ENCODE data around the gene CALML3.

The CALML3 gene

DNA sequence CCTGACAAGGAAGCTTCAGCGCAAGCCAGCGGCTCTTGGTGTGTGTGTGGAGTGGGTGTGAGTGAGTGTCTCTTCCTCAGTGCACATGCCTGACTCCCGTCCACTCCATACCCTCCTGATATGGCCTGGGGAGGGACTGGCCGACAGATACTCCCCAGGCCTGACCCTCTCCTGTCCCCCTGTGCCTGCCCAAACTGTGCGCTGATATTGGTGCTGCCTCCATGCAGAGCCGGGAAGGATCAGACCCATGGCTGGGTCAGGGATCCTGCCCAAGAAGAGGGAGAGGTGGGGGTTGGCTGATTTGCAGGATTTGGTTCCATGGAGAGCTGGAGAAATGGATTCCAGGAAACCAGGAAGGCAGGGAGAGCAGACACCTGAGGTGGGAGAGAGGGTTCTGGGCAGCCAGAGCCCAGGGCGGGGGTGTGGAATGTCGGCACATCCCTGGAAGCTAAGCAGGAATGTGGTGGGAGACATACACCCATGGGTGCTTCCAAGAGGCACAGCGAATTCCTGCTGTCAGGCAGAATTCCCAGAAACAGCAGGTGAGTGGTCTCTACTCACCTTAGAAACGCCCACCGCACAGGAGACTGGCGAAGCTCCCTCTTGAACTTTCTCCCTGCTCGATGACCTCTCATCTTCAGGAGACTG lies 31.7 kb upstream of the CALML3 start:
- H4K91ac ChIP-seq (ENCODE audit: low read length) = no peak overlapping the region
- no peak overlapping the region for H3K9ac ChIP-seq (ENCODE audit: low read length)
- no peak overlapping the region for H3K23ac ChIP-seq (ENCODE audit: low read length in 2 of 2)
- H3K9me3 ChIP-seq (ENCODE audit: control insufficient read depth, low read length) = peaks cover 17% of the 10 kb centered on the region
- no peaks in the 10 kb centered on the region for H3K4me1 ChIP-seq (ENCODE audit: control insufficient read depth, insufficient read depth, low read depth, low read length)
- H2AK5ac ChIP-seq (ENCODE audit: low read length, severe bottlenecking) = no peak overlapping the region
- no peak overlapping the region for H2BK120ac ChIP-seq (ENCODE audit: low read depth, low read length)
- no peak overlapping the region for H2AFZ ChIP-seq (ENCODE audit: low read depth, low read length)
- peaks cover 0 to 3% of the 10 kb centered on the region in 2 experiments for H3K27me3 ChIP-seq (ENCODE audit: control insufficient read depth in 1 of 2, insufficient read depth in 1 of 2, low read length in 2 of 2)
- no peak for DNase-seq
- H3K18ac ChIP-seq (ENCODE audit: low read depth in 1 of 2, low read length in 2 of 2) = no peak overlapping the region
- no peak overlapping the region for H4K8ac ChIP-seq (ENCODE audit: low read length)
- H3K4ac ChIP-seq (ENCODE audit: low read depth in 1 of 2, low read length in 2 of 2) = no peak overlapping the region
- no peak overlapping the region for H3K27ac ChIP-seq (ENCODE audit: low read length, poor library complexity, severe bottlenecking)
- no peak overlapping the region for H3K4me3 ChIP-seq (ENCODE audit: insufficient read depth in 1 of 2, low read depth in 1 of 2, low read length in 2 of 2)
- H2BK5ac ChIP-seq (ENCODE audit: low read depth, low read length, poor library complexity, severe bottlenecking) = no peak overlapping the region
- no peak overlapping the region for H3K4me2 ChIP-seq (ENCODE audit: low read length, poor library complexity, severe bottlenecking)
- no peaks in the 10 kb centered on the region for H3K79me1 ChIP-seq (replicated peaks; ENCODE audit: low read length, poor library complexity, severe bottlenecking)
- WGBS = 95% methylated on average over 12 of the region's 13 CpGs
- H3K14ac ChIP-seq (ENCODE audit: low read length in 2 of 2) = peak overlapping the region in 1 of 2 experiments; percentile 39
- no peaks in the 10 kb centered on the region for H3K36me3 ChIP-seq (ENCODE audit: control insufficient read depth in 1 of 2, insufficient read depth in 2 of 2, low read depth in 1 of 2, low read length in 2 of 2)
- no peak overlapping the region for H2BK12ac ChIP-seq (ENCODE audit: low read length in 2 of 2)
- H2BK15ac ChIP-seq (ENCODE audit: low read depth, poor library complexity, severe bottlenecking) = no peak overlapping the region

DNA sequence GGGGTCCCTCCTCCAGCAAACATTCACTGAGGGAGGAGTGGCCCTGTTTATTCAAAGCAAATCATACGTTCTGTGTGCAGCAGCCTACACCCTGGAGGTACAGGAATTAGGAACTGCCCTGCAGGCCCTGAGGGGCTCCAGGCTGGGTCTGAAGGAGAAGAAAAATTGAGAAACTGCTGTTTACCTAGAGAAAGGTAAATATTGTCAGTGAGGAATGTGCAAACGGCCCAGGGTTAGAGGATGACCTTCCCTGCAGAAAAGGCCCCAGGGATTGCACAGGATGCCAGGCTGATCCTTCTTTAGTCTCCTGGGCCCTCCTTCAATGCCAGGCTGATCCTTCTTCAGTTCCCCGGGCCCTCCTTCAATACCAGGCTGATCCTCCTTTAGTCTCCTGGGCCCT lies 31.1 kb upstream of the CALML3 start:
- no peak overlapping the region for H2AFZ ChIP-seq (ENCODE audit: low read depth, low read length)
- WGBS = 77% methylated on average over 3 of the region's 3 CpGs
- no peak overlapping the region for H2AK5ac ChIP-seq (ENCODE audit: low read length, severe bottlenecking)
- H3K18ac ChIP-seq (ENCODE audit: low read depth in 1 of 2, low read length in 2 of 2) = no peak overlapping the region
- no peak overlapping the region for H2BK12ac ChIP-seq (ENCODE audit: low read length in 2 of 2)
- no peaks in the 10 kb centered on the region for H3K36me3 ChIP-seq (ENCODE audit: control insufficient read depth in 1 of 2, insufficient read depth in 2 of 2, low read depth in 1 of 2, low read length in 2 of 2)
- H2BK15ac ChIP-seq (ENCODE audit: low read depth, poor library complexity, severe bottlenecking) = no peak overlapping the region
- H3K27me3 ChIP-seq (ENCODE audit: control insufficient read depth in 1 of 2, insufficient read depth in 1 of 2, low read length in 2 of 2) = peaks cover 0 to 3% of the 10 kb centered on the region in 2 experiments
- no peak overlapping the region for H4K91ac ChIP-seq (ENCODE audit: low read length)
- H3K9me3 ChIP-seq (ENCODE audit: control insufficient read depth, low read length) = peaks cover 17% of the 10 kb centered on the region
- H3K9ac ChIP-seq (ENCODE audit: low read length) = no peak overlapping the region
- no peak for DNase-seq
- no peak overlapping the region for H4K8ac ChIP-seq (ENCODE audit: low read length)
- H3K4me1 ChIP-seq (ENCODE audit: control insufficient read depth, insufficient read depth, low read depth, low read length) = no peaks in the 10 kb centered on the region
- H3K4me2 ChIP-seq (ENCODE audit: low read length, poor library complexity, severe bottlenecking) = no peak overlapping the region
- H3K23ac ChIP-seq (ENCODE audit: low read length in 2 of 2) = no peak overlapping the region
- no peak overlapping the region for H3K14ac ChIP-seq (ENCODE audit: low read length in 2 of 2)
- H3K79me1 ChIP-seq (replicated peaks; ENCODE audit: low read length, poor library complexity, severe bottlenecking) = no peaks in the 10 kb centered on the region
- no peak overlapping the region for H2BK5ac ChIP-seq (ENCODE audit: low read depth, low read length, poor library complexity, severe bottlenecking)
- H3K4ac ChIP-seq (ENCODE audit: low read depth in 1 of 2, low read length in 2 of 2) = no peak overlapping the region
- H2BK120ac ChIP-seq (ENCODE audit: low read depth, low read length) = no peak overlapping the region
- no peak overlapping the region for H3K4me3 ChIP-seq (ENCODE audit: insufficient read depth in 1 of 2, low read depth in 1 of 2, low read length in 2 of 2)
- no peak overlapping the region for H3K27ac ChIP-seq (ENCODE audit: low read length, poor library complexity, severe bottlenecking)

DNA sequence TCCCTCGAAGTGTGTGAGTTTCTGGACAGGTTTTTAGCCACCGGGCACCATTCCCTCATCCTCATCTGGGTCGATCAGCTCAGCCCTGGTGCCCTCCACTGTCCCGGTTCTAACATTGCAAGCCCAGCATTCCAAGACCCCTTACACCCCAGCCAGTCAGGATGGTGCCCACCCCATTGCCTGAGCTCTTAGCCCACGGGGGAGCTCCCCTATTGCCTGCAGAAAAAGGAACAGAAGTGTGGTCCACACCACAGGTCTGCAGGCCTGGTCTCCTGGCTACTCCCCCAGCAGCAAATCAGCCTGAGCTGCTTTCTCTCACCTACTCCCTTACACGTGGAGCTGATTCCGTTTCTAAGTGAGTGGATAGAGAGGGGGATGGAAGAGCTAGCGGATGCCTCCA lies 30.1 kb upstream of the CALML3 start:
- WGBS = 84% methylated on average over 8 of the region's 8 CpGs
- H2BK15ac ChIP-seq (ENCODE audit: low read depth, poor library complexity, severe bottlenecking) = no peak overlapping the region
- no peak overlapping the region for H4K8ac ChIP-seq (ENCODE audit: low read length)

DNA sequence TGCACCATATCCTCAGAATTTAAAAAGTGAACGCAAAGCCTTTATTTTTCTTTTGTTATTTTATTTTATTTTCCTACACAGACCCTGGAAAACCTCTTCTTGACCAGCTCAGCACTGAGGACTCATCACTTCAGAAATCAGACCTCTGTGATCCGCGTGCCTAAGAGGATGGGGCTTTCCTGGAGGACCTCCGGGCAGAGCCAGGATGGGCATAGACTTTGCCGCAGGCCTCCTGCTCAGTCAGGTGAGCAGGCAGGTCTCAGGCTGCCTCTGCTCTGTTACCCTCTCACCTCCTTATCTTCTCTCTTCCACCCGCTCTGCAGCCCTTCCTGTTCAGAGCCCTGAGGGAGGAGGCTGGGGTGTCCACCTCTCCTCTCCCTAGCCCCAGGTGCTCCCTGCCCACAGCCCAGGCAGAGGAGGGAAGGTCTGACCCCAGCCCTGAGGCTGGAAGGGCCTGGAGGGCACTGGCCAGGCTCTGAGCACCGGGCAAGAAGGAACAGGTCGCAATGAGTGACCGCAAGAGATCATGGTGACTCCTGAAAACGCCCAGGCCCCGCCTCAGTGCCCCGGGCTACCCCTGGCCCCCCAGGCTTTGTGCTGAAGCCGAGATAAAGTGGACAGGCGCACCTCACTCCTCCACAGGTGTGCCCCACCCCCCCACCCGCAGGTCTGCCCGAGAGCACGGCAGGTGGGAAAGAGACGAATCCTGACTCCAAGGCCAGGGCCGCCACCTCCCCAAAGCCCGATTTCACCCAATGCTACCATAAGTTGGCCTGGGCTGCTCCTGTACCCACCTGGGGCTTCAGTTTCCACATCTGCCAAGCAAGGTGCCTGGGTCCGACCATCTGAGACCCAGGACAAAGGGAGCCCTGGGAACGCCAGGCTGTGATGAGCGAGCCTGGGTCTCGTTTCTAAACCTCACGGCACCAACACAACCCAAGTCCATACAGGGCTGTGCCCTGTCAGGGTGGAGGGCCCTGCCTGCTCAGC lies 28.2 kb upstream of the CALML3 start:
- no peak overlapping the region for H4K91ac ChIP-seq (ENCODE audit: low read length)
- no peak overlapping the region for H2AK5ac ChIP-seq (ENCODE audit: low read length, severe bottlenecking)
- H3K9me3 ChIP-seq (ENCODE audit: control insufficient read depth, low read length) = peaks cover 16% of the 10 kb centered on the region
- peaks cover 19 to 22% of the 10 kb centered on the region in 2 experiments for H3K27me3 ChIP-seq (ENCODE audit: control insufficient read depth in 1 of 2, insufficient read depth in 1 of 2, low read length in 2 of 2)
- H3K4me2 ChIP-seq (ENCODE audit: low read length, poor library complexity, severe bottlenecking) = no peak overlapping the region
- H4K8ac ChIP-seq (ENCODE audit: low read length) = peak overlapping the region; percentile 45
- H3K4ac ChIP-seq (ENCODE audit: low read depth in 1 of 2, low read length in 2 of 2) = no peak overlapping the region
- no peak overlapping the region for H3K9ac ChIP-seq (ENCODE audit: low read length)
- H3K18ac ChIP-seq (ENCODE audit: low read depth in 1 of 2, low read length in 2 of 2) = no peak overlapping the region
- DNase-seq = no peak
- peak overlapping the region in 1 of 2 experiments; percentile 64 for H3K14ac ChIP-seq (ENCODE audit: low read length in 2 of 2)
- no peak overlapping the region for H2BK5ac ChIP-seq (ENCODE audit: low read depth, low read length, poor library complexity, severe bottlenecking)
- no peaks in the 10 kb centered on the region for H3K4me1 ChIP-seq (ENCODE audit: control insufficient read depth, insufficient read depth, low read depth, low read length)
- H2BK120ac ChIP-seq (ENCODE audit: low read depth, low read length) = no peak overlapping the region
- H3K23ac ChIP-seq (ENCODE audit: low read length in 2 of 2) = no peak overlapping the region
- H2AFZ ChIP-seq (ENCODE audit: low read depth, low read length) = no peak overlapping the region
- no peaks in the 10 kb centered on the region for H3K79me1 ChIP-seq (replicated peaks; ENCODE audit: low read length, poor library complexity, severe bottlenecking)
- no peak overlapping the region for H3K4me3 ChIP-seq (ENCODE audit: insufficient read depth in 1 of 2, low read depth in 1 of 2, low read length in 2 of 2)
- H3K36me3 ChIP-seq (ENCODE audit: control insufficient read depth in 1 of 2, insufficient read depth in 2 of 2, low read depth in 1 of 2, low read length in 2 of 2) = no peaks in the 10 kb centered on the region
- H2BK15ac ChIP-seq (ENCODE audit: low read depth, poor library complexity, severe bottlenecking) = peak overlapping the region; percentile 12
- no peak overlapping the region for H3K27ac ChIP-seq (ENCODE audit: low read length, poor library complexity, severe bottlenecking)
- H2BK12ac ChIP-seq (ENCODE audit: low read length in 2 of 2) = no peak overlapping the region
- 95% methylated on average over 21 of the region's 25 CpGs for WGBS

More for the DNA sequence above, 30.1 kb upstream of the CALML3 start:
- no peak for DNase-seq
- Histone ChIP-seq H4K91ac (ENCODE audit: low read length) (no peak overlapping the region), H3K4ac (ENCODE audit: low read depth in 1 of 2, low read length in 2 of 2) (no peak overlapping the region), H3K4me1 (ENCODE audit: control insufficient read depth, insufficient read depth, low read depth, low read length) (no peaks in the 10 kb centered on the region), H3K14ac (ENCODE audit: low read length in 2 of 2) (no peak overlapping the region), H3K36me3 (ENCODE audit: control insufficient read depth in 1 of 2, insufficient read depth in 2 of 2, low read depth in 1 of 2, low read length in 2 of 2) (no peaks in the 10 kb centered on the region), H3K23ac (ENCODE audit: low read length in 2 of 2) (no peak overlapping the region), H2AK5ac (ENCODE audit: low read length, severe bottlenecking) (no peak overlapping the region), H3K9me3 (ENCODE audit: control insufficient read depth, low read length) (peaks cover 17% of the 10 kb centered on the region), H3K27ac (ENCODE audit: low read length, poor library complexity, severe bottlenecking) (no peak overlapping the region), H3K4me2 (ENCODE audit: low read length, poor library complexity, severe bottlenecking) (no peak overlapping the region), H3K4me3 (ENCODE audit: insufficient read depth in 1 of 2, low read depth in 1 of 2, low read length in 2 of 2) (no peak overlapping the region), H2BK12ac (ENCODE audit: low read length in 2 of 2) (no peak overlapping the region), H2AFZ (ENCODE audit: low read depth, low read length) (no peak overlapping the region), H3K9ac (ENCODE audit: low read length) (no peak overlapping the region), H3K27me3 (ENCODE audit: control insufficient read depth in 1 of 2, insufficient read depth in 1 of 2, low read length in 2 of 2) (peaks cover 3 to 4% of the 10 kb centered on the region in 2 experiments), H3K79me1 (replicated peaks; ENCODE audit: low read length, poor library complexity, severe bottlenecking) (no peaks in the 10 kb centered on the region), H2BK5ac (ENCODE audit: low read depth, low read length, poor library complexity, severe bottlenecking) (no peak overlapping the region), H2BK120ac (ENCODE audit: low read depth, low read length) (no peak overlapping the region), H3K18ac (ENCODE audit: low read depth in 1 of 2, low read length in 2 of 2) (no peak overlapping the region)

All from mesenchymal stem cell (in vitro differentiated cells and primary cell).